CMK (cell line): ENCODE data around the gene CDCA5.

ENCODE experiments used
- DNase-seq: peaks from one replicate; pipeline ENCODE4 v3.0.0-alpha.2; 2010; ENCODE audit warnings: low read depth

Gene CDCA5

DNA sequence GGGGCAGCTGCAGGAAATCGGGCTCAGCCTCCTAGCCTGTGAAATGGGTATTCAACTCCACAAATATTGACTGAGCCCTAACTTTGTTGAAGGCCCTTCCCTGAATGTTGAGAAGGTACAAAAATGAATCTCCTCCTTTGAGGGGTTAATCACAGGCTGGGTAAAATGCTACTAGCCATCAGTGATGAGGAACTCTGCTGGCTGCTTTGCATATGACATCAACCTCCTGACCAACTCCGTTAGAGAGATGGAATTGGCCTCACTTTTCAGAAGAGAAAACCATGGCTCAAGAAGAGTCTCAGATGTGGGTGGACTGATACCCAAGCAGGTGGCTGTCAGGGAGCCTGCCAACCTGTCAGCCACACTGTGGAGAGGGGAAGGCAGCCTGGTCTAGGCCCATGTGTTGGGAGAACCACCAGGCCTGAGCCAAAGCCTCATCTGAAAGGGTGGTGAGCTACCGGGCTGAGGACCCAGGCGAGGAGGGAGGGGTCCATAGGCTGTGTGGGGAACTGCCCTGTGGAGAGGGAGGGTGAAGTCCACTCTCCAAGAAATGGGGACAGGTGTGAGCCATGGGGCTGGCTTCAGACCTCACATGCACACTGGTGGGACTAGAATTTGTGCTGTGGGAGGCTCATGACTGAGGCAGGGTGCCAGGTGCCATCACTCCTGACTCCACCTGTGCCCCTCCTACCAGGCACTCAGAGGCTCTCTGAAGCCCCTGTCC lies 11.8 kb downstream of the CDCA5 start:
- no peak for DNase-seq

GRCh38 chr11:65069217-65069616 lies 14.6 kb downstream of the CDCA5 start:
- no peak for DNase-seq

DNA sequence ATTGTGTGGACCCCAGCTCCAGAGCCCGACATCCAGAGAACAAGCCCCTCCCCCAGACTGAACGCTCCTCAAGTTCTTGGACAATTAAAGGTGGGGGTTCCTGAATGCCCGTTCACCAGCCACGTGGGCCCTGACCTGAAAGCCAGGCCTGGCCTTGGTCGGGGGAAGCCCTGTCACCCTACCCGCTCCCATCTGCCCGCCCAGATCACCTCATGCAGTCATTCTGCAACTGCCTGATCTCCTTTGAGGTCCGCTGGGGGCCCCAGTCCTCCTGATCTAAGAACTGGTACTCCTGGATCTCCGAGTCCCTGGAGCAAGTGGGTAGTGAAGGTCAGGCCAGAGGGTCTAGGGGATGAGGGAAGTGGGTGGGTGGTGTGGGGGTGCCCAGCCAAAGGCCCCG lies 16.4 kb downstream of the CDCA5 start:
- DNase-seq, result no peak

- DNase-seq, result no peak
These were observed 17.0 kb downstream of the CDCA5 start for GRCh38 chr11:65066805-65067291.

DNA sequence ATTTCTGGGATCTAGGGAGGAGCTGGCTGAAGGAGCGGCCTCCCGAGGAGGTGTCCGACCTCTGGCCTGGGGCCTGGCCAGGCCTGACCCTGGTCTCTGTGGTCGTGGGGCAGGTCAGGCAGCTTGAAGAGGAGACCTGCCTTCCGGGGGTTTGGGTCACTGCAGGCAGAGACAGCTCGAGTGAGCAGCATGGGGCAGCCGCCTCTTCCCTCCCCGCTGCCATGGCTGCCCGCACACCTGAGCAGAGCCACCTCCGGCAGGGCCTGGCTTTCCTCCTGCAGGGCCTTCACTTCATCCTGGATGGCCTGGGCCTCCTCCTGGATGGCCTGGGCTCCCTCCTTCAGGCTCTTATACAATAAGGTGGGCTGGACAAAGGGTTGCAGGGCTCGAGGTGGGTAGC lies 17.5 kb downstream of the CDCA5 start:
- DNase-seq, result no peak

- no peak for DNase-seq
These were observed 18.0 kb downstream of the CDCA5 start for GRCh38 chr11:65065851-65066250.

DNA sequence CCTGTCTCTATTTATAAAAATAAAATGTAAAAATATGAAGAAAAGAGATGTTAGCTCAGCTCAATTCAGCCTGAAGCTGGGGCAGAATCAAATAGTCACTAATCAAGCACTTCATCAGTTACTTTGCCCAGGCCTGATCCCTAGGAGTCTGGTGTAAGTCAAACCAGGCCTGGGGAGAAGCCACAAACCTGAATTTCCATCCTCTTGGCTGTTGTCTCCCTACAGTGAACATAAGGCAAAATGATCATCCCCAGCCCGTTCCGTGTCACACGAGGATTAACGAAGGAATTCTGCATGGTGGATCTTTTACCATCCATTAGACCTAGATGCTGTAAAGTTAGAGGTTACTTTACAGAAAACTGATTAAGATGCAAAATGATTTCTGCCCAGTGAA lies 19.0 kb downstream of the CDCA5 start:
- DNase-seq, result no peak

DNA sequence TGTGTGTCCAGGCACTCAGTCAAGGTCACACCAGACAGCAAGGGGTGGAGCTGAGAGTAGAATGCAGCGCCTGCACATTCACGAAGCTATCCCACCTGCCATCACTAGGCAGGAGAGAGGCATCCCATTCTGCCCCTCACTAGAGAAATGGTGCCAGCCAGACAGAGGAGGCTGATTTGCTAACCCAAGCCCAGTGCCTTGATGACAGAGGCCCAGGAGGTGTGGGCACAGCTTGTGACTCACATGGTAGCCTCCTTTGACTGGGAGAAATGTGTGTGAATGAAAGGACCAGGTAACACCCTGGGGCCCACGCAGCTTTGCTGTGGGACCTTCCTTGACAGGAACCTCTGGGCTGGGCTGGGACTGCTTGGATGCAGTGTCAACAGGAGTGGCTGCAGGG lies 20.3 kb downstream of the CDCA5 start:
- DNase-seq, result no peak

- no peak for DNase-seq
These were observed 22.9 kb downstream of the CDCA5 start for GRCh38 chr11:65060913-65061408.

GRCh38 chr11:65059959-65060824 lies 23.6 kb downstream of the CDCA5 start:
- no peak for DNase-seq

DNA sequence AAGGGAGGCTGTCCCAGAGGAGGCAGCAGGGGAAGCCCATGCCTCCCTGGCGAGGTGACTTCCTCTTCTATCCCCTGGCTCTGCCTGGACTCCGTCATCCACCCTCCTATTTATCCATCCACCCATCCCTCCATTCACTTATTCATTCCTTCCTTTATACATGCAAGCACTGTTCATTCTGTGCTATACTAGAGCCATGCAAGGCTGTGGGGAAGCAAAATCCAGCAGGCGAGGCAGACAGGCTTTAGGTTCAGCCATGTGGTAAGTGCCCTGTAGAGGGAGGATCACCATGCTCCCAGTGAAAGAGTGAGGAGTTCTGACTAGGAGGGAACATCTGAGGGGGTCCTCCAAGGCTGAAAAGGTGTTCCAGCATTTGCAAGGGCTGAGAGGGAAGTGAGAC lies 24.3 kb downstream of the CDCA5 start:
- DNase-seq, result no peak

- no peak for DNase-seq
These were observed 25.3 kb downstream of the CDCA5 start, which contains the start of gene NAALADL1 for GRCh38 chr11:65058419-65059054. NAALADL1 (minus strand) TSS chr11:65058553; CDS start chr11:65058521, 32 bp downstream.

- no peak for DNase-seq
These were observed 25.8 kb downstream of the CDCA5 start for GRCh38 chr11:65058012-65058411.

DNA sequence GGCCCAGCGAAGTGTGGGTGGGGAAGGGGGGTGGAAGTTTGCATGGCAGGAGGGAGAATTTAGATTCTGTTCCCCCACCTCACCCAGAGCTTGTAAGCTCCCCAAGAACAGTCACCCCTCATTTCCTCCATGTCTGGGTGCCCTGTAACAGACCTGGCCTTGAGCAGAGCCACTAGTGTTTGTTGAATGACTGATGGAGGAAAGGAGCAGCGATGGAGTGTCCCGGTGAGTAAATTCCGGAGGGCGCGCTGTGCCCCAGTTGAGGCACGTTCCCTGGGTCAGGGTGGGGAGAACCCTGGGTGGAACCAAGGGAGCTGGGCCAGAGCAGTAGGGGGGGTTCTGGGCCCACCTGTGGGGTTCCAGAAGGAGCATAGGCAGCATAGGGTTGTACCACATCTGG lies 26.3 kb downstream of the CDCA5 start:
- DNase-seq, result no peak

GRCh38 chr11:65056999-65057398 lies 26.8 kb downstream of the CDCA5 start:
- DNase-seq, result no peak

DNA sequence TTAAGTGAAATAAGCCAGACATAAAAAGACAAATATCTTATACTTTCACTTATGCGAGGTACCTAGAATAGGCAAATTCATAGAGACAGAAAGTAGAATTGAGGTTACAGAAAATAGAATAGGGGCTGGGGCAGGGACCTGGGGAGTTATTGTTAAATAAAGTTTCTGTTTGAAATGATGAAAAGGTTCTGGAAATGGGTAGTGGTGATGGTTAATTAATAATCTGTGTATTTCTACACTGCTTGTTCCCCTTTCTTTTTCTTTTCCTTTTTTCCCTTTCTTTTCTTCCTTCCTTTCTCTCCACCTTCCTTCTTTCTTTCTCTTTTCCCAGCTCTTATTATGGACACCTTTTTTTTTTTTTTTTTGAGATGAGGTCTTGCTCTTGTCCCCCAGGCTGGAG lies 28.3 kb downstream of the CDCA5 start:
- DNase-seq, result no peak

GRCh38 chr11:65053827-65054508 lies 29.9 kb downstream of the CDCA5 start:
- DNase-seq, result no peak

GRCh38 chr11:65051398-65051858 lies 32.4 kb downstream of the CDCA5 start:
- DNase-seq, result no peak

- no peak for DNase-seq
These were observed 36.0 kb downstream of the CDCA5 start for GRCh38 chr11:65047581-65048422.

DNA sequence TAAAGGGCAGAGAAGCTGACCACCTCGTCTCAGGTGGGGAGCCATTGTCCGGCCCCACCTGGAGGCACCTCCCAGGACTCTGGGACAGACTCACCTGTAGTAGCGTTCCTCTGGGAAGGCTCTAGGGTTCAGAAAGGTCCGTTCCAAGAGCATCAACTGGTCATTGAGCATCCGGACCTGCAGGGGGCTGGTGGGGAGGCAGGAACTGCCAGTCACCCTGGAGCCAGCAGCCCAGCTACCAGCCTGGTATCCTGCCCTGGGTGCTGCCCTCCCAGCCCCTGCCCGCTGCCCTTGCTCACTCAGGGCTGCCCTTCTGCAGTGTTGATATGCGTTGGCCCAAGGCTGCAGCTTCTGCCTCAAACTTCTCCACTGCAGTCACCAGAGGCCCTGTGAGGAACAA lies 38.1 kb downstream of the CDCA5 start:
- no peak for DNase-seq

GRCh38 chr11:65045061-65045460 lies 38.8 kb downstream of the CDCA5 start:
- no peak for DNase-seq
